Ureter (tissue), 1 donor: ENCODE data around the gene DGKG. TPM values are rescaled to one million over a fixed set of nuclear protein-coding genes. Genes with fewer than 3 reads are reported as not detected.

ENCODE experiments used
- DNase-seq: peaks from one replicate; pipeline ENCODE4 v3.0.0-alpha.2; 2020; ENCODE audit warnings: low spot score
- total RNA-seq: library from RNA; stranded (reverse); gene quantifications from one replicate; pipeline ENCODE4 v1.2.4, GENCODE V29; 2023
- donor health status: DM: yes; HTN: yes; CAD: no.

The DGKG gene
- total RNA-seq, 1 donor from 2014 or later = 16.2 TPM

GRCh38 chr3:186367631-186368030 is 5.6 kb upstream of the DGKG start:
- DNase-seq = no peak

- no peak for DNase-seq
These were observed 4.2 kb upstream of the DGKG start for GRCh38 chr3:186366206-186366605.

- no peak for DNase-seq
These were observed 3.4 kb upstream of the DGKG start for GRCh38 chr3:186365202-186365974.

- DNase-seq = no peak
These were observed 954 bp upstream of the DGKG start for GRCh38 chr3:186362988-186363387.

GRCh38 chr3:186362537-186362842 is 456 bp upstream of the DGKG start:
- no peak for DNase-seq

GRCh38 chr3:186361246-186361761 is 730 bp downstream of the DGKG start:
- DNase-seq = no peak

- DNase-seq = no peak
These were observed 1.3 kb downstream of the DGKG start for GRCh38 chr3:186360779-186361178.

GRCh38 chr3:186359078-186359477 is 3.0 kb downstream of the DGKG start:
- DNase-seq = no peak

- DNase-seq = no peak
These were observed 5.9 kb downstream of the DGKG start for GRCh38 chr3:186356152-186356551.

- no peak for DNase-seq
These were observed 7.9 kb downstream of the DGKG start for GRCh38 chr3:186354100-186354499.

- no peak for DNase-seq
These were observed 9.7 kb downstream of the DGKG start for GRCh38 chr3:186352369-186352768.

- no peak for DNase-seq
These were observed 19.8 kb downstream of the DGKG start for GRCh38 chr3:186342197-186342596.

GRCh38 chr3:186340204-186340603 is 21.8 kb downstream of the DGKG start:
- no peak for DNase-seq

- DNase-seq = no peak
These were observed 22.7 kb downstream of the DGKG start for GRCh38 chr3:186339180-186339918.

GRCh38 chr3:186333256-186333655 is 28.8 kb downstream of the DGKG start:
- DNase-seq = no peak

GRCh38 chr3:186330772-186331460 is 31.1 kb downstream of the DGKG start:
- DNase-seq = no peak

GRCh38 chr3:186329589-186329988 is 32.4 kb downstream of the DGKG start:
- DNase-seq = no peak

GRCh38 chr3:186327912-186328487 is 34.0 kb downstream of the DGKG start:
- no peak for DNase-seq

- DNase-seq = no peak
These were observed 39.3 kb downstream of the DGKG start for GRCh38 chr3:186322761-186323160.

GRCh38 chr3:186321746-186322145 is 40.3 kb downstream of the DGKG start:
- no peak for DNase-seq

- no peak for DNase-seq
These were observed 41.0 kb downstream of the DGKG start for GRCh38 chr3:186320862-186321568.

- no peak for DNase-seq
These were observed 42.1 kb downstream of the DGKG start for GRCh38 chr3:186319945-186320344.
